ENCODE data around the gene GREM2. TPM values are rescaled to one million over a fixed set of nuclear protein-coding genes. Genes with fewer than 3 reads are reported as not detected.

GREM2 gene
- total RNA-seq, 6 donors from 2014 or later: 0.22 to 0.88 (median 0.39) TPM; not detected in 1

DNA sequence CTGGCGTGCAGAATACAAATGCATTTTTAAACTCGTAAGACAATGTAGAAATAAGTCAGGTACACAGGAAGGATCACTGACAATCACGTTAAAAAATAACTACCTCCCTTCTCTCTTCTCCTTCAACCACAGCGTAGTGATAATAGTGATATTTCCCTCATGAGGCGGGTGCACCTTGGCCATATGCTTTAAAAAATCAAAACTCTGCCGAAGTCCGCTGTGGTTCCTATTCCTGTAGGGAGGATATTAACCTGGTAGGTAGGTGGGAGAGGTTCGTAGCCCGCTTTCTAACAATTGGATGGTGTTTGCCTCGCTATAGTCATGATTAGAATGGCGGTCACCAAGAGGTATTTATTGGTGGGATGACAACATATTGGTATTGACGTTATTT lies 732 bp downstream of the GREM2 start:
- no peak overlapping the region for H3K27ac ChIP-seq
- WGBS, 2 donors: 21 to 34% methylated on average over 12 of the region's 12 CpGs
- peak overlapping the region in 3 of 4 donors; percentile 31 to 50 (median 46) for H3K4me3 ChIP-seq
- no peaks in the 10 kb centered on the region for H3K27me3 ChIP-seq
- DNase-seq: no peak
- H3K36me3 ChIP-seq: no peaks in the 10 kb centered on the region
- ATAC-seq (ENCODE audit: low FRiP score in 2 of 2): no peak
- no peaks in the 10 kb centered on the region for H3K9me3 ChIP-seq
- peaks cover 0 to 6% (median 5%) of the 10 kb centered on the region in 4 donors for H3K4me1 ChIP-seq
- TF ChIP-seq POLR2AphosphoS5 (IDR thresholded peaks at IDR 0.05) (no peak), EP300 (IDR thresholded peaks at IDR 0.05) (no peak), POLR2A (IDR thresholded peaks at IDR 0.05) (no peak)
- TF ChIP-seq, protein P1, sequence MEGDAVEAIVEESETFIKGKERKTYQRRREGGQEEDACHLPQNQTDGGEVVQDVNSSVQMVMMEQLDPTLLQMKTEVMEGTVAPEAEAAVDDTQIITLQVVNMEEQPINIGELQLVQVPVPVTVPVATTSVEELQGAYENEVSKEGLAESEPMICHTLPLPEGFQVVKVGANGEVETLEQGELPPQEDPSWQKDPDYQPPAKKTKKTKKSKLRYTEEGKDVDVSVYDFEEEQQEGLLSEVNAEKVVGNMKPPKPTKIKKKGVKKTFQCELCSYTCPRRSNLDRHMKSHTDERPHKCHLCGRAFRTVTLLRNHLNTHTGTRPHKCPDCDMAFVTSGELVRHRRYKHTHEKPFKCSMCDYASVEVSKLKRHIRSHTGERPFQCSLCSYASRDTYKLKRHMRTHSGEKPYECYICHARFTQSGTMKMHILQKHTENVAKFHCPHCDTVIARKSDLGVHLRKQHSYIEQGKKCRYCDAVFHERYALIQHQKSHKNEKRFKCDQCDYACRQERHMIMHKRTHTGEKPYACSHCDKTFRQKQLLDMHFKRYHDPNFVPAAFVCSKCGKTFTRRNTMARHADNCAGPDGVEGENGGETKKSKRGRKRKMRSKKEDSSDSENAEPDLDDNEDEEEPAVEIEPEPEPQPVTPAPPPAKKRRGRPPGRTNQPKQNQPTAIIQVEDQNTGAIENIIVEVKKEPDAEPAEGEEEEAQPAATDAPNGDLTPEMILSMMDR (IDR thresholded peaks at IDR 0.05): no peak

DNA sequence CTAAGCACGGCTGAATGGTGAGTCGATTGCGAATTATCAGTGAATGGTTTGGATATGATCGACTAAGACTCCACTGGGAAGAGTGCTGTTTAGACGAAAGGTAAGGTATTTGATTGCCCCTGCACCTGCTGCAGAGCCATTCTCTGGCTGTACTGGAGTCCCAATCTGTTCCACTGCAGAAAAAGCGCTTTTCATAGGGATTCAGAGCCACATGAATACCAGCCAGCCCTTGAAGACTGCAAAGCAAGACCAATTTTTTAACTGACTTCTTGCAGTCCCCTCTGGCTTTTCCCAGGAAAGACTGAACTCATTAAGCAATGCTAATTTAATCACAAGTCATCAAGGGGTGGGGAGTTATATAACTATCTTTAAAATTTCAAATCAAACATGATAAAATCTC lies 1.3 kb downstream of the GREM2 start:
- H3K27ac ChIP-seq: no peak overlapping the region
- no peaks in the 10 kb centered on the region for H3K27me3 ChIP-seq
- peaks cover 0 to 6% (median 5%) of the 10 kb centered on the region in 4 donors for H3K4me1 ChIP-seq
- DNase-seq (no peak), ATAC-seq (ENCODE audit: low FRiP score in 2 of 2) (no peak)
- no peaks in the 10 kb centered on the region for H3K36me3 ChIP-seq
- no peak overlapping the region for H3K4me3 ChIP-seq
- 57 to 69% methylated on average over 6 of the region's 6 CpGs for WGBS, 2 donors
- no peaks in the 10 kb centered on the region for H3K9me3 ChIP-seq
- no peak for TF ChIP-seq POLR2AphosphoS5 (IDR thresholded peaks at IDR 0.05)
- TF ChIP-seq, protein P1 (IDR thresholded peaks at IDR 0.05): no peak
- TF ChIP-seq EP300 (IDR thresholded peaks at IDR 0.05): no peak
- no peak for TF ChIP-seq POLR2A (IDR thresholded peaks at IDR 0.05)

DNA sequence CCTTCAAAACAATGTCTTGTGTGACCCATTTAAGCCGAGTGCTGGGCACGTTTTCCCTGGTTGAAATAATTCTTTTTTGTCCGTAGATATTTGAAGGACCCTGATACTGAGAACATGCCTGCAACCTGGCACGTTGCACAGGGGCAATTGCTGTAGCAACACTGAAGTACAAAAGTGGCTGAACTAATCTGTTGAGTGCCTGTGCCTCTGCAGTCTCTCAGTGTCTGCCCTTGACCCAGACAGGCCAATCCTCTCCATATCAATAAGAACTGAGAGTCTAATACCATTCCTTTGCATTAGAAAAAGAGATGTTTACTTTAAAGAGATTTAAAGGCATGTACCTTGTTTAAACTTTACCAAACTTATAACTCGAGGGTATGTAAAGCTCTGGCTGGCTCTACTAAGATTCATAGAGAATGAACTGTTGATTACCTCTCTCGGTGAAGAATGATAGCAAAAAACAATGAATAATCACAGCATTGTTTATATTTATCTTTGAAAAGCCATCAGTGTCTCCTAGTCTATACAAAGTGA lies 2.4 kb downstream of the GREM2 start:
- DNase-seq: no peak
- TF ChIP-seq, protein P1 (IDR thresholded peaks at IDR 0.05): no peak
- no peak for TF ChIP-seq EP300 (IDR thresholded peaks at IDR 0.05)
- TF ChIP-seq POLR2AphosphoS5 (IDR thresholded peaks at IDR 0.05): no peak
- TF ChIP-seq POLR2A (IDR thresholded peaks at IDR 0.05): no peak
- Histone ChIP-seq H3K4me3 (no peak overlapping the region), H3K27me3 (no peaks in the 10 kb centered on the region), H3K36me3 (no peaks in the 10 kb centered on the region), H3K27ac (no peak overlapping the region), H3K9me3 (no peaks in the 10 kb centered on the region), H3K4me1 (peaks cover 0 to 6% (median 5%) of the 10 kb centered on the region in 4 donors)
- 47 to 48% methylated on average over 6 of the region's 6 CpGs for WGBS, 2 donors
- no peak for ATAC-seq (ENCODE audit: low FRiP score in 2 of 2)

DNA sequence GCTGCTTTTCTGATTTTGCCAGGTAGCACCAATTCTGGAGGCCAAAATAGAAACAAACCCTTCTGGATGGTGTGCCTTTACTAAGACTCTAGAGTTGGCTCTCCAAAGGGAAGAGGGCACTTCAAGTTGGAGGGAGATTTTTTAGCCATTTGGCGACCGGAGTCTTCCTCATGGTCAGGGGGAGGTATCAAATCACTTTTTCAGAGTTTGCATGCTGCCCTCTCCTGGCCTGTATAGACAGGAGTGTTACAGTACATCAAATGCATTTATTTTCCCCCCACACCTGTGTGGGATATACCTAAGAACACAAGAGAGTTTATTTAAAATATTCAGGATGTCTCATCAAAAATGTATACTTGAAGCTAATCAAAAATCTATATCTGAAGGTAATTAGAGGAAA lies 3.2 kb downstream of the GREM2 start:
- Histone ChIP-seq H3K27me3 (no peaks in the 10 kb centered on the region), H3K4me1 (peaks cover 0 to 6% (median 5%) of the 10 kb centered on the region in 4 donors), H3K27ac (no peak overlapping the region), H3K4me3 (no peak overlapping the region), H3K36me3 (no peaks in the 10 kb centered on the region), H3K9me3 (no peaks in the 10 kb centered on the region)
- no peak for DNase-seq
- TF ChIP-seq, protein P1 (IDR thresholded peaks at IDR 0.05): peak in 3 of 6 experiments; percentile 8 to 16 (median 13)
- TF ChIP-seq POLR2AphosphoS5 (IDR thresholded peaks at IDR 0.05): no peak
- ATAC-seq (ENCODE audit: low FRiP score in 2 of 2): no peak
- 10 to 34% methylated on average over 2 of the region's 2 CpGs for WGBS, 2 donors

DNA sequence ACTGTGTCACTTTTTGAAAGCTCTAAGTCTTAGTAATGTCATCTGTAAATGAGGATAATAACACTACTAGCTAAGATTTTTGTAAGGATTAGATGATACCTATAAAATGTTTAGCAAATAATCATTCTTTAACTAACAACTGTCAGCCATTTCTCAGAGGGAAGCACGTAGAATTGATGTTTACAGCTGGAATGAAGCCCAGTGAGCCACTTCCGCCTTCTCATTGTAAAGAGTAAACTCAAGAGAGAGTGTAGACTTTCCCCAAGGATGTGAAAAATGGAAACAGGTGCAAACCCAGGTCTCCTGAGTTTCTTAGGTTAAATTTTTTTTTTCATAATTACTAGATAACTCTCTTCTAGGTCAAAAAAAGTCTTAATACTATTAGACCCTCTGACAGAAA lies 4.9 kb downstream of the GREM2 start:
- Histone ChIP-seq H3K9me3 (no peaks in the 10 kb centered on the region), H3K27me3 (no peaks in the 10 kb centered on the region), H3K36me3 (no peaks in the 10 kb centered on the region), H3K27ac (no peak overlapping the region), H3K4me3 (no peak overlapping the region), H3K4me1 (peaks cover 0 to 6% (median 4%) of the 10 kb centered on the region in 4 donors)
- ATAC-seq (ENCODE audit: low FRiP score in 2 of 2) (no peak), DNase-seq (no peak)
- no peak for TF ChIP-seq POLR2AphosphoS5 (IDR thresholded peaks at IDR 0.05)
- no peak for TF ChIP-seq EP300 (IDR thresholded peaks at IDR 0.05)
- TF ChIP-seq, protein P1 (IDR thresholded peaks at IDR 0.05): no peak
- TF ChIP-seq POLR2A (IDR thresholded peaks at IDR 0.05): no peak
- 38 to 49% methylated on average over 2 of the region's 2 CpGs for WGBS, 2 donors

Data from upper lobe of left lung (tissue), 6 donors.